GM19193 (cell line): ENCODE data around the gene ALDH3B1.
A peak's percentile ranks its signal among the peaks of the same experiment; 100 is the strongest.

Source experiments
- POLR2A ChIP-seq: IDR thresholded peaks from 4 replicates; pipeline ENCODE4 v1.6.1; 2011; ENCODE audit not compliant: insufficient read depth, insufficient read length; ENCODE audit errors: extremely low read depth

Gene ALDH3B1

GRCh38 chr11:68030318-68031143, 20.4 kb downstream of the ALDH3B1 start, which contains the start of gene NDUFS8:
Gene NDUFS8, plus strand, starts transcription at chr11:68030681. Its CDS starts 1,471 bp downstream, at chr11:68032152.
- peak; percentile 79 for TF ChIP-seq POLR2A

DNA sequence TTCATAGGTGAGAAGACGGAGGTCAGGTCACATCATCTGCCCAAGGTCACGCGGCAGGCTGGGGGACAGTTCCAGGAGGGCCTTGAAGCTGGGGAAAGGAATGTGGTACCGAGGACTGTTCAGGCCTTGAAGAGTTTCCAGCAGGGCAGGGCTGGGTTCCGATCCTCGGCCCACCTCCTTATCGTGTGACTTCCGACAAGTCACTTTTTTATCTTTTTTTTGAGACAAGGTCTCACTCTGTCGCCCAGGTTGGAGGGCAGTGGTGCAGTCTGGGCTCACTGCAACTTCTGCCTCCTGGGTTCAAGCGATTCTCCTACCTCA, 21.0 kb downstream of the ALDH3B1 start:
- no peak for TF ChIP-seq POLR2A

GRCh38 chr11:68032003-68032402, 21.9 kb downstream of the ALDH3B1 start:
- no peak for TF ChIP-seq POLR2A

GRCh38 chr11:68032997-68033707, 23.0 kb downstream of the ALDH3B1 start:
- no peak for TF ChIP-seq POLR2A

- TF ChIP-seq POLR2A = no peak
Measured at GRCh38 chr11:68033708-68034045, 23.6 kb downstream of the ALDH3B1 start.

GRCh38 chr11:68035266-68035876, 25.2 kb downstream of the ALDH3B1 start:
- no peak for TF ChIP-seq POLR2A

- peak; percentile 0 for TF ChIP-seq POLR2A
Measured at GRCh38 chr11:68036141-68036716, 26.1 kb downstream of the ALDH3B1 start.

DNA sequence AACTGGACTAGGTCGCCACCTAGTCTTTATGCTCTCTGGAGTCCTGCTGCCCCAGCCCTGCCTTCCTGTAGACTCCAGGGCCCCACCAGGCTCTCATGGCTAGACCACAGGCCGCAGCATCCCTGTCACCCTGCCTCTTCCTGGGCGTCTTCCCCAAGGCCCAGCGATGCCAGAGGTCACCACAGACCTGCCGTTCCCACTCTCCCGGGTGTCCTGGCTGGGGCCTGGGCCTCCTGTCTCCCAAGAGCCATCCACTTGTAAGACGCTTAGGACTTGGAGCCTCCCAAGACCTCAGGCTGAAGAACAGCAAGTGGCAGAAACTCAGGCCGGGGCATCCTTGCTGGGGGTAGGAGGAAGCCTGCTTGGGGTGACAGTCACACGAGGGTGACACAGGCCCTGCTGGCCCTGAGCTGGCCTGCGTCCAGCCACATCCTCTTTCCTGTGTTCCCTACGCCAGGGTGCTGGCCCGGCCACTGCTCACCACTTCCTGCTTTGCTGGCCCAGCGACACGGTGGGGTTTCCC, 26.7 kb downstream of the ALDH3B1 start:
- TF ChIP-seq POLR2A = peak; percentile 6

DNA sequence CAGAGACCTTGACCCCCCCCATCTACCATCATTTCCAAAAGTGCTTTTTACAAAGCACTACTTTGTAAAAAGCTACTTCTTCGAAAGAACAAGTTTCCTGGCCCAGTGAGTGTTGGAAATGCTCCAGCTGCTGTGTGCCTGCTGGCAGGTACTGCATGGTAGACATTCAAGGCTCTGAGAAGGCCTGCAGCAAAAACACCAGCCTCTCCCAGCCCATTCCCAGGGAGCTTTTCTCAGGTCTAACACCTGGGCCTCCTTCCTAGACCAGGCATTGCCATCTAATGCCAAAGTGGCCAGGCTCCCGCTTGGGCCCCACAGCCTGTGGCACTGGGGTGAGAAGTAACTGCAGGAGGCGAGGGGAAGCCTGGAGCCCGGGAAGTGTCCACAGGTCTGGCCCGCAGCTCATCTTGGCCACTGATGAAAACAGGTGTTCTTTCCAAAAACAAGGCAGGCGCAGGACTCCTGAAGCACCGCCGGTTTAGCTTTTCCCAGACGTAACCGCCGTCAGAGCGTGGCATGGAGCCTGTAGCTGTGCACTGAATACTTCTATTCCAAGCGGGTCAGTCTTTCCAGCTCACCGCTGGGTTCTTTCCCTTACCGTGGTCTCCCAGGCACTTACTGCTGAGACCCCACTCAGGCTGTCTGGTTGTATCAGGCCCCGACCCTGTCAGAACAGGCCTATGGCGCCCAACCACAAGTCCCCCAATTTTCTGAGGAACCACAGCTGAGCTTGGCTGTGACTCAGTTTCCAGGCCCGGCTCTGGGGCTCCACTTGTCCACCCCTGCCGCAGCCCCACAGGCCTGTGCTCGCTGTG, 27.5 kb downstream of the ALDH3B1 start:
- no peak for TF ChIP-seq POLR2A

- no peak for TF ChIP-seq POLR2A
Measured at GRCh38 chr11:68038226-68038717, 28.1 kb downstream of the ALDH3B1 start.

DNA sequence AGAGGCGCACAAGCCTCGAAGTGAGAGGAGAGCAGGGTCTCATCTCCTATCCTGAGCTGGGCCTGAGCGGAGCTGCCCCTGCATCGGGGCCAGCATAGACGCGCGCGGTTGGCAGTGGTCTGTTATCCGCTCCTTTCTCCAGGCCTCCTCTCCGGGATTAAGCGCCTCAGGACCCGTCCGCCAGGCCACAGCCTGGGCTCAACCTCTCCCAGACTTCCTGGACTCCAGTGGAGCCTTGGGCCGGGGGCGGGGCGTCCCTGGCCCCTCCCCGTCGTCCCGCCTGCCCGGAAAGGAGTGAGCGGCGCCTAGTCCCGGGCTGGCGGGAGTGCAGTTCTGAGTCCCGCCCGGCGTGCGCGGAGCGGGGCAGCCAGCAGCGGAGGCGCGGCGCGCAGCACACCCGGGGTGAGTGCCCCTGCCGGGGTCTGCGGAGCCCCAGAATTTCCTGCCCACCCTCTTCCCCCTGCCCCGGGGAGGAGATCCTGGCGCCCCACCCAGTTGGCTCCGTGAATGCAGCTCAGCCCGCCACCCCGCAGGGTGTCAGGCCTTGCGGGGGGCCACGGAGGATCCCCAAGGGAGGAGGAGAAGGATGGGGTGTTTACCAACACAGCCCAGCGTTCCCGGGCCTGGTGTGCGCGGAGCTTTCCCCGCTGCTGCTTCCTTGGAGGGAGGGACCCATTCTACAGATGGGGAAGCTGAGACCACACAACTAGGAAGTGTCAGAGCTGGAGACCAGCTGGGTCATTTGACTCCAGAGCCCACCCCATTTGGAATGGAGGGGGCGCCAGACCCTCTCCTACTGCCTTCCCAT, 28.8 kb downstream of the ALDH3B1 start, which contains the start of gene TCIRG1:
TSS of gene TCIRG1 (plus strand) at position 308 of the 808 bp plus-strand sequence. CDS start 2,247 bp downstream, outside the sequence.
- peak; percentile 89 for TF ChIP-seq POLR2A

- no peak for TF ChIP-seq POLR2A
Measured at GRCh38 chr11:68039526-68040086, 29.5 kb downstream of the ALDH3B1 start.
